Measurements from ENCODE around the gene NR5A1. TPM values are rescaled to one million over a fixed set of nuclear protein-coding genes. Genes with fewer than 3 reads are reported as not detected.
A peak's percentile ranks its signal among the peaks of the same experiment; 100 is the strongest.

NR5A1 gene
- total and polyA plus RNA-seq, 2 experiments from 2014 or later = not detected

DNA sequence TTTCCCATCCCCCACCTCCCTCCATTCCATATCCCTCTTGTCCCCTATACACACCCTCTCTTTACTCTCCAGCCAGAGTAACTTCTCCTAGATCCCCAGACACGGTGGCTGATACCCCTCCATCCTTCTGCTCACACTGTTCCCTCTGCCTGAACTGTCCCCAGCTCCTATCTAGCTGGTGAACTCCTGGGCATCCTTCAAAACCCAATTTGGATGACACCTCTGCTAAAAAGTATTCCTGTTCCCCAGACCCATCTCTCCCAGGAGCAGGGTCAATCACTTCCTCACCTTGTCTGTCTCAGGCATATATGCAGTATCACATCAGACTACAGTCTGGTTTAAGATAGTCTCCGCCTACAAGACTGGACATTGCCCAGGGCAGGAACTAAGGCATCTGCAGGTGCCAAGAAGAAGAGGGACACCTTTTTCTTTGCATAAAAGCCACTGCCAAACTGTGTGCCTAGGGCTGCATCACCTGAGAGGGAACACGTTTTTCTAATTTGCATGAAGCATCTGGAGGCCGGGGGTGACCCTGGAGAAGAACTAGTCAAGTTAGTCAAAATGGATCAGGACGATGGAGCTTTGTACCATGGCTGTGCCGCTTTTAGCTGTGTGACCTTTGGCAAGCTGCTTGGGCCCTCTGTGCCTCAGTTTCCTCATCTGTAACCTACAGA, 27.1 kb downstream of the NR5A1 start:
- Histone ChIP-seq H3F3A (ENCODE audit: insufficient read depth) (no peaks in the 10 kb centered on the region), H3K4me2 (ENCODE audit: unreplicated experiment) (no peak overlapping the region), H3K36me3 (ENCODE audit: low read depth) (no peaks in the 10 kb centered on the region), H3K9me2 (ENCODE audit: insufficient read depth) (no peaks in the 10 kb centered on the region), H2AFZ (no peak overlapping the region), H3K79me2 (ENCODE audit: insufficient read depth) (no peaks in the 10 kb centered on the region), H3K4me3 (no peak overlapping the region), H3K27me3 (replicated peaks; ENCODE audit: insufficient read depth) (peaks cover 36% of the 10 kb centered on the region), H3K27ac (no peak overlapping the region), H4K20me1 (ENCODE audit: insufficient read depth) (no peaks in the 10 kb centered on the region), H3K9me3 (ENCODE audit: low read depth) (no peaks in the 10 kb centered on the region), H3K4me1 (ENCODE audit: insufficient read depth) (no peaks in the 10 kb centered on the region), H3K9ac (no peak overlapping the region)
- DNase-seq = no peak
- TF ChIP-seq EZH2 (IDR thresholded peaks at IDR 0.05; ENCODE audit: insufficient read depth, poor library complexity, severe bottlenecking) (no peak), EZH2phosphoT487 (IDR thresholded peaks at IDR 0.05; ENCODE audit: insufficient read depth, low read depth) (no peak)
- WGBS, 2 experiments (ENCODE audit: low coverage in 1 of 2, low lambda C conversion rate in 2 of 2, missing lambda C conversion rate in 2 of 2) = 30 to 31% methylated on average over 6 of the region's 6 CpGs
- in situ Hi-C loops (cut with MboI) = no loop called here

DNA sequence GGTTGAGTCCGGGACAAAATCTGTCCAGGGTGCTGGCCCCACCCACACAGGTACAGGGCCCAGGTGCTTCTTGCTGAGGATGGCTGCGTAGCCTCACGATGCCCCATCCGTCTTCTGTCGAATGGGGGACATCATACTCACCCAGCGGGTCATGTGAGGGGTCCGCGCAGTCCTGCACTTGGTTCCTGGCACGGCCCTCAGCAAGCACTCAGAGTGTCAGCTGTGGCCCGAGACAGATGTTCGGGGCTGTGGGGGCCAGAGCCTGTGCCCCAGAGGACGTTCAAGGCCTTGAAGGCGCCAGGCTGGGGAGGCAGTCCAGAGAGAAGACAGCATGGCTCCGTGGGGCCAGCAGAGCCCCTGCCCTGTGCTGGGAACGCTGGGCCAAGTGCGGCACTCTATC, 27.8 kb downstream of the NR5A1 start:
- no peaks in the 10 kb centered on the region for H3F3A ChIP-seq (ENCODE audit: insufficient read depth)
- no peak overlapping the region for H3K4me3 ChIP-seq
- no peak overlapping the region for H3K9ac ChIP-seq
- no peak overlapping the region for H2AFZ ChIP-seq
- TF ChIP-seq EZH2phosphoT487 (IDR thresholded peaks at IDR 0.05; ENCODE audit: insufficient read depth, low read depth) (no peak), EZH2 (IDR thresholded peaks at IDR 0.05; ENCODE audit: insufficient read depth, poor library complexity, severe bottlenecking) (no peak)
- H3K9me3 ChIP-seq (ENCODE audit: low read depth) = no peaks in the 10 kb centered on the region
- no peak for DNase-seq
- no peaks in the 10 kb centered on the region for H3K79me2 ChIP-seq (ENCODE audit: insufficient read depth)
- H3K36me3 ChIP-seq (ENCODE audit: low read depth) = no peaks in the 10 kb centered on the region
- in situ Hi-C loops (cut with MboI) = no loop called here
- no peaks in the 10 kb centered on the region for H3K9me2 ChIP-seq (ENCODE audit: insufficient read depth)
- 69 to 72% methylated on average over 13 to 16 of the region's 16 CpGs for WGBS, 2 experiments (ENCODE audit: low coverage in 1 of 2, low lambda C conversion rate in 2 of 2, missing lambda C conversion rate in 2 of 2)
- H3K4me1 ChIP-seq (ENCODE audit: insufficient read depth) = no peaks in the 10 kb centered on the region
- no peaks in the 10 kb centered on the region for H4K20me1 ChIP-seq (ENCODE audit: insufficient read depth)
- no peak overlapping the region for H3K27ac ChIP-seq
- no peak overlapping the region for H3K4me2 ChIP-seq (ENCODE audit: unreplicated experiment)
- H3K27me3 ChIP-seq (replicated peaks; ENCODE audit: insufficient read depth) = peaks cover 36% of the 10 kb centered on the region

GRCh38 chr9:124478354-124478753, 28.8 kb downstream of the NR5A1 start:
- Histone ChIP-seq H3K9ac (no peak overlapping the region), H3K9me2 (ENCODE audit: insufficient read depth) (no peaks in the 10 kb centered on the region), H3K79me2 (ENCODE audit: insufficient read depth) (no peaks in the 10 kb centered on the region), H3K27me3 (replicated peaks; ENCODE audit: insufficient read depth) (peaks cover 36% of the 10 kb centered on the region), H3K36me3 (ENCODE audit: low read depth) (no peaks in the 10 kb centered on the region), H3K27ac (no peak overlapping the region), H2AFZ (no peak overlapping the region), H3K4me1 (ENCODE audit: insufficient read depth) (no peaks in the 10 kb centered on the region), H3F3A (ENCODE audit: insufficient read depth) (no peaks in the 10 kb centered on the region), H4K20me1 (ENCODE audit: insufficient read depth) (no peaks in the 10 kb centered on the region), H3K9me3 (ENCODE audit: low read depth) (no peaks in the 10 kb centered on the region), H3K4me3 (no peak overlapping the region), H3K4me2 (ENCODE audit: unreplicated experiment) (no peak overlapping the region)
- no peak for DNase-seq
- in situ Hi-C loops (cut with MboI) = no loop called here
- 21 to 24% methylated on average over 11 to 12 of the region's 12 CpGs for WGBS, 2 experiments (ENCODE audit: low coverage in 1 of 2, low lambda C conversion rate in 2 of 2, missing lambda C conversion rate in 2 of 2)
- TF ChIP-seq EZH2phosphoT487 (IDR thresholded peaks at IDR 0.05; ENCODE audit: insufficient read depth, low read depth) (no peak), EZH2 (IDR thresholded peaks at IDR 0.05; ENCODE audit: insufficient read depth, poor library complexity, severe bottlenecking) (no peak)

- H4K20me1 ChIP-seq (ENCODE audit: insufficient read depth) = no peaks in the 10 kb centered on the region
- no peaks in the 10 kb centered on the region for H3K9me3 ChIP-seq (ENCODE audit: low read depth)
- TF ChIP-seq EZH2 (IDR thresholded peaks at IDR 0.05; ENCODE audit: insufficient read depth, poor library complexity, severe bottlenecking) = no peak
- no peak for TF ChIP-seq EZH2phosphoT487 (IDR thresholded peaks at IDR 0.05; ENCODE audit: insufficient read depth, low read depth)
- no peak overlapping the region for H3K9ac ChIP-seq
- no peaks in the 10 kb centered on the region for H3K4me1 ChIP-seq (ENCODE audit: insufficient read depth)
- no peaks in the 10 kb centered on the region for H3K36me3 ChIP-seq (ENCODE audit: low read depth)
- H3F3A ChIP-seq (ENCODE audit: insufficient read depth) = no peaks in the 10 kb centered on the region
- in situ Hi-C loops (cut with MboI) = no loop called here
- H3K4me2 ChIP-seq (ENCODE audit: unreplicated experiment) = no peak overlapping the region
- no peaks in the 10 kb centered on the region for H3K79me2 ChIP-seq (ENCODE audit: insufficient read depth)
- no peaks in the 10 kb centered on the region for H3K9me2 ChIP-seq (ENCODE audit: insufficient read depth)
- DNase-seq = peak; percentile 34
- no peak overlapping the region for H3K27ac ChIP-seq
- no peak overlapping the region for H3K4me3 ChIP-seq
- peaks cover 36% of the 10 kb centered on the region for H3K27me3 ChIP-seq (replicated peaks; ENCODE audit: insufficient read depth)
- 1 to 3% methylated on average over 27 to 49 of the region's 53 CpGs for WGBS, 2 experiments (ENCODE audit: low coverage in 1 of 2, low lambda C conversion rate in 2 of 2, missing lambda C conversion rate in 2 of 2)
- no peak overlapping the region for H2AFZ ChIP-seq
These were observed 29.4 kb downstream of the NR5A1 start for GRCh38 chr9:124477648-124478285.

All from GM23248 (cell line).